HG03095 (cell line): ENCODE data around the gene SLC9A9.
"Not testable (repeated sequence)": the region's sequence is repeated elsewhere in the genome, so short reads cannot be mapped to it uniquely, and the experiment has no call there.

ENCODE experiments used
- ATAC-seq: cut with Tn5 transposase; IDR thresholded peaks from one replicate; pipeline ENCODE4 v1.9.1; 2021; ENCODE audit warnings: moderate library complexity; ENCODE audit not compliant: unreplicated experiment

SLC9A9 gene

GRCh38 chr3:143306407-143306806, 541.9 kb downstream of the SLC9A9 start:
- ATAC-seq, result no peak

- no peak for ATAC-seq
These were observed 545.6 kb downstream of the SLC9A9 start for GRCh38 chr3:143302638-143303171.

- no peak for ATAC-seq
These were observed 547.0 kb downstream of the SLC9A9 start for GRCh38 chr3:143301031-143301901.

- no peak for ATAC-seq
These were observed 549.3 kb downstream of the SLC9A9 start for GRCh38 chr3:143298886-143299535.

GRCh38 chr3:143298380-143298779, 549.9 kb downstream of the SLC9A9 start:
- ATAC-seq, result no peak

- ATAC-seq, result no peak
These were observed 552.8 kb downstream of the SLC9A9 start for GRCh38 chr3:143295201-143296080.

GRCh38 chr3:143294188-143294587, 554.1 kb downstream of the SLC9A9 start:
- peak; percentile 70 for ATAC-seq

GRCh38 chr3:143291836-143292447, 556.3 kb downstream of the SLC9A9 start:
- no peak for ATAC-seq

- no peak for ATAC-seq
These were observed 559.3 kb downstream of the SLC9A9 start for GRCh38 chr3:143288944-143289343.

GRCh38 chr3:143287403-143287802, 560.9 kb downstream of the SLC9A9 start:
- ATAC-seq, result no peak

- ATAC-seq, result no peak
These were observed 561.8 kb downstream of the SLC9A9 start for GRCh38 chr3:143286392-143287010.

- no peak for ATAC-seq
These were observed 564.7 kb downstream of the SLC9A9 start for GRCh38 chr3:143283432-143284128.

GRCh38 chr3:143280984-143281383, 567.3 kb downstream of the SLC9A9 start:
- ATAC-seq, result no peak

GRCh38 chr3:143279567-143279966, 568.7 kb downstream of the SLC9A9 start:
- not testable (repeated sequence) for ATAC-seq

GRCh38 chr3:143278721-143279120, 569.5 kb downstream of the SLC9A9 start:
- ATAC-seq, result no peak

- ATAC-seq, result no peak
These were observed 570.7 kb downstream of the SLC9A9 start for GRCh38 chr3:143277531-143277930.

GRCh38 chr3:143276592-143276991, 571.7 kb downstream of the SLC9A9 start:
- peak; percentile 80 for ATAC-seq

GRCh38 chr3:143273975-143274690, 574.1 kb downstream of the SLC9A9 start:
- no peak for ATAC-seq

GRCh38 chr3:143271136-143271535, 577.1 kb downstream of the SLC9A9 start:
- ATAC-seq, result no peak
